Measurements from ENCODE around the gene BLOC1S3.

The BLOC1S3 gene

DNA sequence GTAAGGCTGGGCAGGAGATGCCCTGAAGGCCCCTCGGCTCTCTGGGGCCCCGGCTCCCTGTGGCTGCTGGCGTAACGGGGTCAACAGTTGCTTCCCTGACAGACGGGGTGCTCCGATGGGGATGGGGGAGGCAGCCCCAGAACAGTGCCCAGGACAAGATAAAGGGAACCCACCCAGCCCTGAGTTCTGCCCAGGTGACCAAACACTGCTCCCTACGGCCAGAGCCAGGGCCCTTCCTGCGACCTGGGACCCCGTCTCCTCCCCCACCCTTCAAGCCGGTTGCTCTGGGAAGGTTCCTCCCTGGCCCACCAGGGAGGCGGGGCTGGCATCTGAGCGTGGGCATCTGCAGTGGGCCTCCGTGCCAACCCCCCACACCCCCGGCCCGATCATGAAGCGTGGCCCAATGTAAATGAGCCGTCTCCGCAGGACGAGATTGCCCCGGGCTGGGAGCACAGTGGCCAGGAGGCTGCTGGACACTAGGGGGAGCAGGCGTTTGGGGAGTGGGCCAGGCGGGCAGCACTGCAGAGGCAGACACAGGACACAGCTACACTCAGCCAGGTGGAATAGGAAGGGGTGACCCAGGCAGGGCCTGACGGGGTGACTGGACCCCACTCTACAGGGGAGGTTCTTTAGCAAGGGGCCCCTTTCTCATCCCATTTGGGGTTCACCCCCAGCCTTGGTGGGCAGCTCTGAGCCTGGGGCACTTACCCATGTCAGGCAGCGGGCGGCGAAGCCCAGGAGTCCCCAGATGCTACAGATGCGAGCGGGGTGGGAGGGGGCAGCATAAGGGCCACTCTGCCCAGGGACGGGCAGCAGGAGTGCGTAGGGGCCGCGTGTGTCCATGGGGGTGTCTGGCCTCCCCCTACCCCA lies 16.6 kb upstream of the BLOC1S3 start:
- peaks cover 0 to 5% of the 10 kb centered on the region in 2 donors for H3K36me3 Mint-ChIP-seq

DNA sequence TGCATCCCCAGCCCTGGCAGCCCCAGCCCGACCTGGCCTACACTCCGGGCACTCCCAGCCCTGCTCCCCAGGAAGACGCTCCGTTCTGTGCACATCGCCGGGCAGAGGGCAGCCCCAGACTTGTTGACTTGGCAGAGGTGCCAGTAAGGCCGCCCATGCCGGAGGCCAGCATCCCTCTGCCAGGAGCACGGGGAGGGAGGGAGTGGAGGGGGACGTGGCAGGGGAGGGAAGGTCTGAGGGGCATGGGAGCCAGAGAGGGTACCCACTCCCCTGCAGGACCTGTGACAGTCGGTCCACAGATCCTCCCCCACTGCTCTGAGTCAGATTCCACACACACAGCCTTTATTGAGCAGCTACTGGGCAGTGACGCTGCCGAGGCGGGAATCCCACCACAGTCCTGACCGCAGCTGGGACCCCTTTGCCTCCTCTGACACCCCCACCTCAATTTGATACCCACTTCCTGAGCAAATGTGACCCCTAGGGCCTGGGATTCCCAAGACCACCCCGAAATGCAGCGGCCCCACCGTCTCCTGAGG lies 15.9 kb upstream of the BLOC1S3 start:
- DNase-seq (no peak), ATAC-seq (replicated peaks) (no peak)
- peaks cover 23 to 34% of the 10 kb centered on the region in 2 donors for H3K4me1 Mint-ChIP-seq
- peaks cover 0 to 7% of the 10 kb centered on the region in 2 donors for H3K36me3 Mint-ChIP-seq
- H3K9me3 Mint-ChIP-seq: no peaks in the 10 kb centered on the region
- H3K27ac Mint-ChIP-seq: no peak overlapping the region
- H3K27me3 Mint-ChIP-seq: peaks cover 22 to 29% of the 10 kb centered on the region in 2 donors
- no peak overlapping the region for H3K4me3 Mint-ChIP-seq

More for the DNA sequence above, 16.6 kb upstream of the BLOC1S3 start:
- peaks cover 23 to 33% of the 10 kb centered on the region in 2 donors for H3K4me1 Mint-ChIP-seq
- no peak overlapping the region for H3K4me3 Mint-ChIP-seq
- H3K27me3 Mint-ChIP-seq: peaks cover 26 to 34% of the 10 kb centered on the region in 2 donors
- no peak for ATAC-seq (replicated peaks)
- no peak for DNase-seq
- peak overlapping the region; percentile 56 for H3K27ac Mint-ChIP-seq
- H3K9me3 Mint-ChIP-seq: no peaks in the 10 kb centered on the region

DNA sequence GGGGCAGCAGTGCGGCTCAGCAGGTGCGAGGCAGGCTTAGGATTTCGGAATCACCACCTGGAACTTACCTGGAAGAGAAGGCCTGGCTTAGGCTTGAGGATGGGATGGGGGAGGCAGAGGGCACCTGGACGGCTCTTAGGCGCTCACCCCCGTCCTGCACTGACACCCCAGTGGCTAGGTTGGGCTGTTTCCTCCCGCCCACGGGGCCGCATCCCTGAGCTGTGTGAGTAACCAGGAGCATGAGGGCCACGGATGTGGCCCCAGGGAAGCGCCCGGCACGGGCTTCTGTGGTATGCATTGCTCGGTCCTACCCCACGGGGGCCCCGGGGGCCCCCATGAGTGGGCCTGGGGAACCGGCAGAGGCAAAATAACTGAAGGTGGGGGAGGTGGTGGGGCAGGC lies 15.4 kb upstream of the BLOC1S3 start:
- H3K4me3 Mint-ChIP-seq: no peak overlapping the region
- H3K36me3 Mint-ChIP-seq: peaks cover 0 to 7% of the 10 kb centered on the region in 2 donors
- H3K9me3 Mint-ChIP-seq: no peaks in the 10 kb centered on the region
- DNase-seq (no peak), ATAC-seq (replicated peaks) (no peak)
- no peak overlapping the region for H3K27ac Mint-ChIP-seq
- peaks cover 23 to 31% of the 10 kb centered on the region in 2 donors for H3K4me1 Mint-ChIP-seq
- H3K27me3 Mint-ChIP-seq: peaks cover 18 to 24% of the 10 kb centered on the region in 2 donors

DNA sequence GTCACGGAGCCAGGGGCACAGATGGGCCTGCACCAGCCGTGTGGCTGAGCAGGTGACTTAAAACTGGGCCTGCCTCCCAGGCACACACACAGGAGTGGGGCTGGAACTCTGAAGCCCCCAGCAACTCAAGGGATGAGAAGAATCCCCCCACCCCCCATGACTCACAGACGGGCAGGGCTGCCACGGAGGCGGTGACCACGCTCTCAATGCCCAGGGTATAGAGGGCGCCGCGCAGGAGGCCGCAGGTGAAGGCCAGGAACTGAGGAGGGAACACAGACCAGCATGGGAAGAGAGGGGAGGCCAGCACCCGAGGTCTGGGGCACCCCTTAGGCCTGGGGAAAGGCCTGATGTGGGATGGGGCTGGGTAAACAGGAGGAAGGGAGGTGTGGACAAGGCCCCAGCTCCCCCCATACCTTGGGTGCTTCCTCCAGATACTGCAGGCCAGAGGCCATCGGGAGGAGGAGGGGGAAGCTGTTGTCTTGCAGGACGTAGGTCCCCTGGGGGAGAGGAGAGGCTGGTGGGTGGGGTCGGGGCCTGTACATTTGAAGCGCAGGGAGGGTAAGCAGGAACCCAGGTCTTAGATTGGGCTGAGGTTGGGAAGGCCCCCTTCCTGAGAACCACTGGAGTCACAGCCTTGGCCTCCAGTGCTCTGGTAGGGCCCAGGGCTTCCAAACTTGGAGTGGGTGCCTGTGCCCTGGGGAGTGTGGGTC lies 14.7 kb upstream of the BLOC1S3 start:
- Mint-ChIP-seq H3K4me1 (peaks cover 23 to 28% of the 10 kb centered on the region in 2 donors), H3K9me3 (no peaks in the 10 kb centered on the region), H3K27me3 (peaks cover 13 to 17% of the 10 kb centered on the region in 2 donors), H3K27ac (peak overlapping the region; percentile 73), H3K4me3 (peak overlapping the region; percentile 23 to 68), H3K36me3 (peaks cover 0 to 7% of the 10 kb centered on the region in 2 donors)
- DNase-seq (no peak), ATAC-seq (replicated peaks) (no peak)

DNA sequence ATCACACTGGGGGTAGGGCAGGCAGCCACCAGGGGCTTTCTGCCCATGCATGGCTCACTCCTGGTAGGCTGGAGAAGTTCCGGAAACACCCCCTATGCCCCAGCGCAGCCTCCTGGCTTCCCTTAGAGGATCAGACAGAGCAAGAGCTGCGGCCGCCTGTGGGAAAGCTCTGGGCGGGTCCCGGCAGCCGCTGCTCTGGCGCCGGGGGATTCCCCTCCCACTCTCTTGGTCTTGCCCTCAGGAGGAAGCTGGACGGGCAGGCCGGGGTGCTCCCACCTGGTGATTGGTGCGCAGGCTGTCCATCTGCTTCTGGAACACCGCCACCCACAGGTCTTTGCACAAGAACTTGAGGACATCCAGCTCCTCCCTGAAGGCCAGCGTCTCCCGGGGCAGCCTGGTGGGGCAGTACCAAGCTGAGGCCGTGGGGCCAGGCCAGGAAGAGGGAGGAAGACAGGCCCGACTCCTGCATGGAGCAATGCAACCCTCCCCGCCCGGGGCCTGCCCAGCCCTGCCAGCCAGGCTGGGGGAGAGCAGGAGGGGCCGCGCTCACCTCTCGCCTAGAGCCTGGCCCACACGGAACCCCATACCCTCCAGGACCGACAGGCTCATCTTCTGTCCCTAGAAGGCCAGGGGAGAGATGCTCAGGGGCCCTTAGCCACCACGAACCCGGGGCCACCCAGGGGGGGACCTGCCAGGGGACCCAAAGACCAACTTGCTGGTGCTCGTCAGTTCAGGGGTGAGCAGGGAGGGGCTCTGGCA lies 13.8 kb upstream of the BLOC1S3 start:
- H3K27ac Mint-ChIP-seq: peak overlapping the region; percentile 73
- H3K4me3 Mint-ChIP-seq: peak overlapping the region; percentile 41 to 68
- peaks cover 23 to 28% of the 10 kb centered on the region in 2 donors for H3K4me1 Mint-ChIP-seq
- peak; percentile 92 to 94 for ATAC-seq (replicated peaks)
- H3K27me3 Mint-ChIP-seq: peaks cover 9 to 10% of the 10 kb centered on the region in 2 donors
- peaks cover 0 to 7% of the 10 kb centered on the region in 2 donors for H3K36me3 Mint-ChIP-seq
- H3K9me3 Mint-ChIP-seq: no peaks in the 10 kb centered on the region
- DNase-seq: peak; percentile 81

DNA sequence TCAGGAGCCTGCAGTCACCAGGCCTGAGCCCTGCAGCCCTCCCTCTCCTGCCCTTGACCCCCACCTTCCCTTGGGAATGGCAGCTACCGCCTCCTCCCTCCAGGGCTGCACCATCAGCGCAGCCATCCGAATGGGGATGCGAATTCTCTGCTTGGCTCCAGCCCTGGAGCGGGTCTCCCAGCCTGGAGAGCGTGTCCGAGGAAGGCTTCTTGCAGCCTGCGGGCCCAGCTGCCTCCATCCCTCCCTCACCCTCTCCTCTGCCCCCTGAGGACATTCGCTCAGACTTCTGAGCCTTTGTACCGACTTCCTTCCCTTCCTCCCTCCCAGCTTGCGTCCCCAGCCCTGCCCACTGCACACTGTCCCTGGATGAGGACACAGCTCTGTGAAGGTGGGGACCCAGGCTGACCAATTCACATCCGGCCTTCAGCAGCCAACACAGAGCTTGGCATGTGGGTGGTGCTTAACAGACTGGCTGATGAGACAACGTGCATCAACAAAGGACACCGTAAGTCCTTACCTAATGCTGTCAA lies 11.8 kb upstream of the BLOC1S3 start:
- Mint-ChIP-seq H3K4me1 (peaks cover 28 to 35% of the 10 kb centered on the region in 2 donors), H3K9me3 (no peaks in the 10 kb centered on the region), H3K36me3 (peaks cover 0 to 7% of the 10 kb centered on the region in 2 donors), H3K4me3 (peak overlapping the region in 1 of 2 donors; percentile 16), H3K27ac (no peak overlapping the region), H3K27me3 (no peaks in the 10 kb centered on the region)
- DNase-seq: no peak
- ATAC-seq (replicated peaks): no peak

DNA sequence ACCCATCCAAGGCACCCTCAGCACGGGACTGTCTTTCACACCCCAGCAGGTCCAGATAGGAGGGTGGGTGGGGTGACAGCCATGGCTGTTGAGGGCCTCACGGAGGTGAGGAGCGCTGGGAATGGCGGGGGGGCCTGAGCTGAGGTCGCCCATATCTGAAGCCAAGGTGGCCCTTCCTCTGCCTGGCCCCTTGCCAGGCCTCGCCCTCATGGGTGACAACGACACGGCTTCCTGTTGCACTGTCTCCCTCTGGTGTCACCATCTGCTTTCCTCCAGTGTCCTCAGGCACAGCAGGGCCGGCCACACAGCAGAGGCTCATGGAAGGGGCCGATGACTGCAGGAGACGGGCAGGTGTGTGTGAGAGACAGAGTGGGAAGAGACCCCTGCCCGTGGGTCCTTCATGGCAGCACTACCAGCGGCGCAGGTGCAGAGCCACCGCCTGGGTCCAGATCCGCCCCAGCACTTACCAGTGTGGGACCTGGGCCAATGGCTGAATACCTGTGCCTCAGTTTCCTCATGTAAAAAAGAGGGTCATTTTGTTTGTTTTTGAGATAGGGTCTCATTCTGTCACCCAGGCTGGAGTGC lies 9.7 kb upstream of the BLOC1S3 start:
- Mint-ChIP-seq H3K4me1 (peaks cover 33 to 48% of the 10 kb centered on the region in 2 donors), H3K27me3 (no peaks in the 10 kb centered on the region), H3K36me3 (peaks cover 0 to 7% of the 10 kb centered on the region in 2 donors), H3K4me3 (no peak overlapping the region), H3K9me3 (no peaks in the 10 kb centered on the region), H3K27ac (no peak overlapping the region)
- ATAC-seq (replicated peaks) (no peak), DNase-seq (no peak)

DNA sequence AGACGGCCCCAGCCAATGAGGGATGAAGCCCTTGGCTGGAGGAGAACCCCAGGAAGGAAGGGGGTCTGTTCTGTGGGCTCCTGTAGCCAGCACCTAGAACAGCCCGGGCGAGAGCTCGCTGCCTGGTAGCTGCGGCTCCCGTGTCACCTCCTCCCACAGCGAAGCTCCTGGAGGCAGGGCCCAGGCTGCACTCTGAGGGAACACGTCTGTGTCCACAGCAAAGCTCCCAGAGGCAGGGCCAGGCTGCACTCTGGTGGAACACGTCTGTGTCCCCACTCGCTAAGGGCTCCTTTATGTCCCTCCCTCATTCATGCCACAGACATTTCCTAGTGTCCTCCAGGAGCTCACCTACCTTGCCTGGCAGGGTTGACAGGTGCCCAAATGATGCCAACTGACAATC lies 9.0 kb upstream of the BLOC1S3 start:
- H3K9me3 Mint-ChIP-seq: no peaks in the 10 kb centered on the region
- H3K27ac Mint-ChIP-seq: no peak overlapping the region
- peaks cover 0 to 7% of the 10 kb centered on the region in 2 donors for H3K36me3 Mint-ChIP-seq
- peaks cover 30 to 42% of the 10 kb centered on the region in 2 donors for H3K4me1 Mint-ChIP-seq
- ATAC-seq (replicated peaks) (no peak), DNase-seq (no peak)
- no peaks in the 10 kb centered on the region for H3K27me3 Mint-ChIP-seq
- no peak overlapping the region for H3K4me3 Mint-ChIP-seq

DNA sequence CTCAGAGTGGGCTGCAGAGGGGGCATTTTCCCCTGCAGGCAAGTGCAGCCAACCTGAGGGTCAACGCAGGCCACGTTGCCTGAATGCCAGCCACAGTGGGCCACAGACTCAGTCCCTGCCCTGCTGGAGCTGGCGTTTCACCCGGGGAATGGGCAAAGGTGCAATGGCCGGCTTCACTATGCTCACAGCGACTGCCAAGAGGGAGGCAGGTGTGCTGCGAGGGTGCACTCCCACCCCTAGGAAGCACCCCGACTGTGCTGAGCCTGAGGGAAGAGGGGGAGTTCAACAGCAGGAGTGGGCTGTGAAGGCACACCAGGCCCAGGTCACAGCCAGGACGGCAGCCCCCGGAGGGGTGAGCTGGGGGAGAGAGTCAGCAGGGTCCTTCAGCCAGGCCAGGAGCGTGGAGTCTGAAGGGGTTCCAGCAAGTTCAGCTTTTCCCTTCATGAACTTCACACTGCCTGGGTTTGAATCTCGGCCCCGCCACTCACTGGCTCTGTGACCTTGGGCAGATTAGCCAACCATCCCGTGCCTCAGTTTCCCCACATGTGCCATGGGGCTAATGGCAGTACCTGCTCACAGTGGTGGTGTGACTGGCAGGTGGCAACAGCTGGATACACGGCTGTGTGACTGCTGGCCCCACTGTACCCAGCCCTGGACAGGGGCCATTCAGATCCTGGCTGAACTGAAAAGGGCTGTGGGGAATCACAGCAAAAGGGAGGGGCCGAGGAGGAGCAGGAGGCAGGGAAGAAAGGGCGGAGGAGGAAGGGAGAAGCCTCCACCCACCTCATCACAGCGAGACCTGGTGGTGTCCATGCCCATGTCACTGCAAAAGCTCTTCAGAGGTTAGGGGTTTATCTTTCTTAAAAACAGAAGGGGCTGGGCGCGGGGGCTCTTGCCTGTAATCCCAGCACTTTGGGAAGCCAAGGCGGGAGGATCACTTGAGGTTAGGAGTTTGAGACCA lies 8.2 kb upstream of the BLOC1S3 start:
- H3K36me3 Mint-ChIP-seq: peaks cover 0 to 7% of the 10 kb centered on the region in 2 donors
- H3K4me1 Mint-ChIP-seq: peaks cover 27 to 37% of the 10 kb centered on the region in 2 donors
- ATAC-seq (replicated peaks): no peak
- H3K27me3 Mint-ChIP-seq: no peaks in the 10 kb centered on the region
- no peak overlapping the region for H3K4me3 Mint-ChIP-seq
- H3K9me3 Mint-ChIP-seq: no peaks in the 10 kb centered on the region
- DNase-seq: no peak
- H3K27ac Mint-ChIP-seq: no peak overlapping the region

DNA sequence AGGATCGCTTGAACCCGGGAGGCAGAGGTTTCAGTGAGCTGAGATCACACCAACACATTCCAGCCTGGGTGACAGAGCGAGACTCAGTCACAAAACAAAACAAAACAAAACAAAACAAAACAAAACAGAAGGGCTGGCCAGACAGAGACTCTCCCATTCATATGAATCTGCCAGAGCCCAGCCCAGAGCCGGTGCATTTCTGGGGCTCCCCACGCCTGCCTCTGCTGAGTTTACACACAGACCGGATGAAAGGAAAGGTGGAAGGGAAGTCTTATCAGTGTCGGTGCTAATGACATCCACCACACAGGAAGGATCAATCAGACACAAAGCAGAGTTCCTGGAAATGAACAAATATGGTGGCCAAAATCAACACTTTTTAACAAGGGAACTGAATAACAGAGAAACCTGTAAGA lies 7.4 kb upstream of the BLOC1S3 start:
- no peaks in the 10 kb centered on the region for H3K27me3 Mint-ChIP-seq
- ATAC-seq (replicated peaks) (peak; percentile 50 to 66), DNase-seq (no peak)
- peaks cover 0 to 7% of the 10 kb centered on the region in 2 donors for H3K36me3 Mint-ChIP-seq
- H3K4me3 Mint-ChIP-seq: peak overlapping the region in 1 of 2 donors; percentile 26
- H3K9me3 Mint-ChIP-seq: no peaks in the 10 kb centered on the region
- peak overlapping the region; percentile 79 for H3K27ac Mint-ChIP-seq
- H3K4me1 Mint-ChIP-seq: peaks cover 24 to 37% of the 10 kb centered on the region in 2 donors

DNA sequence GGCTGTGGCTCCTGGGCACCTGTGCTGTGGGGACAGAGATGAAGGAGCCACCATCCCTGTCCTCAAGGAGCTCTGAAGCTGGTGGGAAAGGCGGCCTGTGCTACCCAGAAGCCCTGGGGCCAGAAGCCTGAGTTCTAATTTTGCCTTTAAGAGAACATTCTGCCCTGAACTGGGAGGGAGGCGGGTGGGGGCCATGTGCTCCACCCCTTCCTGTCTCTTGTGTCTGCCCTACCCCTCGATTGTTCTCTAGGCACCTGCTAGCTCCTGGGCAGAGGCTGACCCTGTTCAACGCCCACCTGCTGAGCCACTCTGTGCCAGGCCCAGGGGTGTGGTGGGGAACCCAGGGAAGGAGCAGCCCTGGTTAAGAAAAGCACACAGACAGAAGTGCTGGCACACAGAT lies 6.4 kb upstream of the BLOC1S3 start:
- Mint-ChIP-seq H3K27me3 (no peaks in the 10 kb centered on the region), H3K9me3 (no peaks in the 10 kb centered on the region), H3K4me3 (no peak overlapping the region), H3K36me3 (peaks cover 0 to 4% of the 10 kb centered on the region in 2 donors), H3K4me1 (peaks cover 22 to 39% of the 10 kb centered on the region in 2 donors), H3K27ac (no peak overlapping the region)
- DNase-seq: no peak
- peak; percentile 25 to 36 for ATAC-seq (replicated peaks)

DNA sequence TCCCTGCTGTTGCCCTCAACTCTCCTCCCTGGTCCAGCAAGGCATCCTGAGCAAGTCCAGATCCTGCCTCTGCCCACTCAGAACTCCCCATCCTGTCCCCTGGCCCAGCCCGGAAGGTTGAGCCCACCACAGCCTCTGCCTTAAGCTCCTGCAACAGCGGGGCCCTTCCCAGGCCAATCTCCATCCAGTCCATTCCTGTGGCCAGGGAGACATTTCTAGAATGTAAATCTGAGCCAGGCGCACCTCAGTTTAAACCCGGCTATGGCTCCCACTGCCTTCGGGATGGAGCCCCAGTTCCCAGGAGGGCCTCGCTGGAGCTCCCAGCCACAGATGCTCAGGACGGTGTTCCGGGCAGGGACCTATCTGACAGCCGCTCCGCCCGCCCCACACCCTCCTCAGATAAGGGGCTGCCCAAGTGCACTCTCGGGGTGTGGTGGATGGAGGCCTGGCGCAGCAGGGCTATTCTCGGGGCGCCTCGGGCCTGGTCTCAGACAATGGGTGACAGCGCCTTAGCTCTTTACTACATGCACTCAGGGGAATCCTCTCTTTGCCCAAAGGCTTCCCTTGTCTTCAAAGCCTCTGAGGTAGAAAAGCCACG lies 5.9 kb upstream of the BLOC1S3 start:
- H3K9me3 Mint-ChIP-seq: no peaks in the 10 kb centered on the region
- ATAC-seq (replicated peaks) (no peak), DNase-seq (no peak)
- no peak overlapping the region for H3K27ac Mint-ChIP-seq
- H3K36me3 Mint-ChIP-seq: peaks cover 0 to 4% of the 10 kb centered on the region in 2 donors
- H3K27me3 Mint-ChIP-seq: no peaks in the 10 kb centered on the region
- H3K4me1 Mint-ChIP-seq: peaks cover 22 to 43% of the 10 kb centered on the region in 2 donors
- no peak overlapping the region for H3K4me3 Mint-ChIP-seq

Data from stimulated activated naive B cell treated with anti-CD40 and anti-IgM and Interleukin-4, amounts not matched to agents 10 μg/mL and 1 μg/mL and 100 μg/mL, for 72 hours (primary cell).